GM12878 (cell line): Measurements from ENCODE around the gene NFKBIE. TPM values are rescaled to one million over a fixed set of nuclear protein-coding genes. Genes with fewer than 3 reads are reported as not detected.

Experiments
- BACH1 ChIP-seq: fragments of 450-650 bp; IDR thresholded peaks from 2 replicates; pipeline ENCODE4 v1.6.1; 2017; ENCODE audit warnings: mild to moderate bottlenecking, borderline replicate concordance
- CBX5 ChIP-seq: sonication (generic); IDR thresholded peaks from 2 replicates; pipeline ENCODE4 v1.6.1; 2016; ENCODE audit warnings: low read depth, moderate library complexity, mild to moderate bottlenecking, inconsistent platforms
- CREB1 ChIP-seq: IDR thresholded peaks from 2 replicates; pipeline ENCODE4 v1.6.1; 2012; ENCODE audit warnings: low read depth, mild to moderate bottlenecking, inconsistent platforms
- CREM ChIP-seq: IDR thresholded peaks from 2 replicates; pipeline ENCODE4 v1.6.1; 2014; ENCODE audit warnings: antibody characterized with exemption, low read depth
- ELK1 ChIP-seq: IDR thresholded peaks from 2 replicates; pipeline ENCODE4 v1.6.1; 2012; ENCODE audit warnings: low read depth, low read length, improper control_type of control experiment
- ETV6 ChIP-seq, 2 experiments: fragments of 450-650 bp in 1 of 2; IDR thresholded peaks in 1 of 2; conservative IDR thresholded peaks in 1 of 2; 2 replicates each; pipeline ENCODE4 v1.6.1; 2014; ENCODE audit warnings: antibody characterized with exemption in 1 of 2, borderline replicate concordance in 1 of 2, low read depth in 1 of 2, mild to moderate bottlenecking in 1 of 2, moderate library complexity in 1 of 2
- HDAC2 ChIP-seq: fragments of 200-600 bp; sonication (generic); IDR thresholded peaks from 2 replicates; pipeline ENCODE4 v1.6.1; 2017
- IKZF2 ChIP-seq, 2 experiments: fragments of 450-650 bp; IDR thresholded peaks; 2 replicates each; pipeline ENCODE4 v1.6.1; 2017; ENCODE audit warnings: mild to moderate bottlenecking in 2 of 2, moderate library complexity in 2 of 2
- IRF4 ChIP-seq: IDR thresholded peaks from 2 replicates; pipeline ENCODE4 v1.6.1; 2011; ENCODE audit warnings: low read depth, low read length
- MAX ChIP-seq: IDR thresholded peaks from 2 replicates; pipeline ENCODE4 v1.6.1; 2012; ENCODE audit warnings: low read depth, low read length, improper control_type of control experiment
- NFXL1 ChIP-seq: fragments of 450-650 bp; IDR thresholded peaks from 2 replicates; pipeline ENCODE4 v1.6.1; 2017; ENCODE audit warnings: antibody characterized with exemption, mild to moderate bottlenecking, borderline replicate concordance
- NKRF ChIP-seq: fragments of 450-650 bp; conservative IDR thresholded peaks from 2 replicates; pipeline ENCODE4 v1.6.1; 2017; ENCODE audit warnings: mild to moderate bottlenecking, moderate library complexity
- NR2C1 ChIP-seq: fragments of 450-650 bp; IDR thresholded peaks from 2 replicates; pipeline ENCODE4 v1.6.1; 2017; ENCODE audit warnings: antibody characterized with exemption, mild to moderate bottlenecking, moderate library complexity
- NR2F1 ChIP-seq: fragments of 450-650 bp; conservative IDR thresholded peaks from 2 replicates; pipeline ENCODE4 v1.6.1; 2017; ENCODE audit warnings: mild to moderate bottlenecking
- PKNOX1 ChIP-seq: fragments of 450-650 bp; IDR thresholded peaks from 2 replicates; pipeline ENCODE4 v1.6.1; 2016; ENCODE audit warnings: mild to moderate bottlenecking
- POLR2A ChIP-seq: IDR thresholded peaks from 2 replicates; pipeline ENCODE4 v1.6.1; 2011; ENCODE audit warnings: low read depth, mild to moderate bottlenecking, low read length
- RELB ChIP-seq: fragments of 450-650 bp; IDR thresholded peaks from 2 replicates; pipeline ENCODE4 v1.6.1; 2017; ENCODE audit warnings: low read depth, mild to moderate bottlenecking, moderate library complexity
- SIN3A ChIP-seq: IDR thresholded peaks from 2 replicates; pipeline ENCODE4 v1.6.1; 2012; ENCODE audit warnings: low read depth, low read length, improper control_type of control experiment
- SP1 ChIP-seq: IDR thresholded peaks from one replicate; pipeline ENCODE4 v1.6.1; 2011; ENCODE audit warnings: low read depth, low read length
- SREBF2 ChIP-seq: IDR thresholded peaks from 2 replicates; pipeline ENCODE4 v1.6.1; 2012; ENCODE audit warnings: mild to moderate bottlenecking, low read length
- STAT3 ChIP-seq: IDR thresholded peaks from 2 replicates; pipeline ENCODE4 v1.6.1; 2011; ENCODE audit warnings: low read depth, low read length, improper control_type of control experiment
- SUZ12 ChIP-seq: fragments of 200-600 bp; sonication (generic); IDR thresholded peaks from one replicate; pipeline ENCODE4 v1.6.1; 2018; ENCODE audit warnings: antibody characterized with exemption, mild to moderate bottlenecking; ENCODE audit not compliant: unreplicated experiment
- USF1 ChIP-seq: IDR thresholded peaks from 2 replicates; pipeline ENCODE4 v1.6.1; 2011; ENCODE audit warnings: borderline replicate concordance, low read depth, mild to moderate bottlenecking, moderate library complexity, mixed read lengths, low read length; ENCODE audit not compliant: insufficient read depth; ENCODE audit errors: extremely low read length
- ZNF217 ChIP-seq: fragments of 450-650 bp; IDR thresholded peaks from 2 replicates; pipeline ENCODE4 v1.6.1; 2017; ENCODE audit warnings: antibody characterized with exemption, mild to moderate bottlenecking
- ZNF274 ChIP-seq: IDR thresholded peaks from one replicate; pipeline ENCODE4 v1.8.0; 2011; ENCODE audit not compliant: insufficient read length, insufficient read depth
- polyA plus RNA-seq, 11 experiments: library from polyadenylated mRNA; depleted of rRNA in 4 of 11; unstranded in 6 of 11; stranded (reverse) in 5 of 11; fragments of >200 nt; fragmentation: Nextera tagmentation in 4 of 11; fragmentation: Illumina TruSeq in 1 of 11; extraction: Ambion mirVana in 4 of 11; extraction: Trizol in 1 of 11; gene quantifications; 1 replicate in 1 of 11; 2 replicates in 10 of 11; pipeline versions ENCODE4 v1.2.1 to v1.2.3, GENCODE V29; 2011 to 2016; ENCODE audit warnings: inconsistent platforms in 2 of 11, missing spikeins in 2 of 11, low read depth in 1 of 11
- total RNA-seq, 4 experiments: library from RNA; depleted of rRNA in 3 of 4; stranded (reverse); fragments of >200 nt in 3 of 4; fragmentation: Illumina TruSeq in 1 of 4; extraction: Trizol in 1 of 4; gene quantifications; 2 replicates each; pipeline versions ENCODE4 v1.2.1 to v1.2.3, GENCODE V29; 2013 to 2021

NFKBIE gene
- total and polyA plus RNA-seq, 10 of the 15 experiments (the other 5 are each of a cell fraction or from before 2014, with no cell fraction given) = 10.4 to 106 (median 38.8) TPM

GRCh38 chr6:44265007-44265721 lies at the start of gene NFKBIE (continued):
- peak in 1 of 2 experiments; percentile 10; a peak in 1 of 4 replicates for TF ChIP-seq ETV6 (conservative IDR thresholded peaks at IDR 0.05 in 1 of 2, IDR thresholded peaks at IDR 0.05 in 1 of 2; ENCODE audit: borderline replicate concordance in 1 of 2, low read depth in 1 of 2)
- peak in 1 of 2 experiments; percentile 20; a peak in 1 of 4 replicates for TF ChIP-seq IKZF2 (IDR thresholded peaks at IDR 0.05)
- TF ChIP-seq SREBF2 = no peak
- 0 out of 2 replicates have a peak, but pooled peaks have one; percentile 23 for TF ChIP-seq CREM
- no peak for TF ChIP-seq NFXL1
- peak; percentile 32 for TF ChIP-seq SP1
- TF ChIP-seq SUZ12 = no peak
- TF ChIP-seq RELB = no peak
- no peak for TF ChIP-seq USF1
- no peak for TF ChIP-seq CREB1
- TF ChIP-seq POLR2A = no peak
- TF ChIP-seq NKRF = peak; percentile 86
- peak; percentile 82 for TF ChIP-seq MAX
- TF ChIP-seq HDAC2 = no peak
- TF ChIP-seq BACH1 = peak; percentile 81
- TF ChIP-seq NR2F1 = peak; percentile 74
- TF ChIP-seq NR2C1 = no peak
- TF ChIP-seq ZNF217 = no peak
- no peak for TF ChIP-seq ELK1
- TF ChIP-seq SIN3A = peak; percentile 75
- peak; percentile 25; the same call in 1 of the 2 replicates for TF ChIP-seq PKNOX1
- no peak for TF ChIP-seq STAT3
- TF ChIP-seq ZNF274 = no peak
- TF ChIP-seq IRF4 = no peak
- TF ChIP-seq CBX5 = no peak
